ENCODE data around the gene EPHX1.
A peak's percentile ranks its signal among the peaks of the same experiment; 100 is the strongest.
"Not testable (repeated sequence)": the region's sequence is repeated elsewhere in the genome, so short reads cannot be mapped to it uniquely, and the experiment has no call there.

EPHX1 gene

GRCh38 chr1:225809842-225810578, at the start of gene EPHX1:
Gene EPHX1 (plus strand): TSS chr1:225810124. CDS start chr1:225828730, 18,606 bp downstream.
- DNase-seq (ENCODE audit: low read depth in 2 of 2) = peak; percentile 14 to 21

DNA sequence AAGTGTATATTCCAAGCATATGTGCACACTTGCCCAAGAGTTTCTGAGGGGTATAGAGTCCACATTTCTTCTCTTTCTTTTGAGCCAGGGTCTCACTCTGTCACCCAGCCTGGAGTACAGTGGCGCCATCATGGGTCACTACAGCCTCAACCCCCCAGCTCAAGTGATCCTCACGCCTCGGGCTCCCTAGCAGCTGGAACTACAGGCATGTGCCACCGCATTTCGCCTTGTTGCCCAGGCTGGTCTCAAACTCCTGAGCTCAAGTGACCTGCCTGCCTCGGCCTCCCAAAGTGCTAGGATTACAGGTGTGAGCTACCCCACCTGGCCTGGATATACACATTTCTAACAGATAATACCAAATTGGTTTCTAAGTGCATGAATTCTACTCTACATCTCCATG, 49.4 kb upstream of the EPHX1 start:
- DNase-seq (ENCODE audit: low read depth in 2 of 2) = no peak

DNA sequence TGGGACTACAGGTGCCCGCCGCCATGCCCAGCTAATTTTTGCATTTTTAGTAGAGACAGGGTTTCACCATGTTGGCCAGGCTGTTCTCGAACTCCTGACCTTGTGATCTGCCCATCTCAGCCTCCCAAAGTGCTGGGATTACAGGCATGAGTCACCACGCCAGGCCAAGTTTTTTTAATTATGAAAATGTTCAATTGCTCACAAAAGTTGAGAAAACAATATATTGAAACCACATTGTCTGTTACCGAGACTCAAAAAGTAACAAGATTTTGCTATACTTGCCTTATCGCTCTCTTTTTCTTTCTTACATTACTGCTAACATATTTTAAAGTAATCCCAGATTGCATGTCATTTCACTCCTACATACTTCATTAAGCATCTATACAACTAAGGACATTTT, 48.5 kb upstream of the EPHX1 start:
- DNase-seq (ENCODE audit: low read depth in 2 of 2) = not testable (repeated sequence)

DNA sequence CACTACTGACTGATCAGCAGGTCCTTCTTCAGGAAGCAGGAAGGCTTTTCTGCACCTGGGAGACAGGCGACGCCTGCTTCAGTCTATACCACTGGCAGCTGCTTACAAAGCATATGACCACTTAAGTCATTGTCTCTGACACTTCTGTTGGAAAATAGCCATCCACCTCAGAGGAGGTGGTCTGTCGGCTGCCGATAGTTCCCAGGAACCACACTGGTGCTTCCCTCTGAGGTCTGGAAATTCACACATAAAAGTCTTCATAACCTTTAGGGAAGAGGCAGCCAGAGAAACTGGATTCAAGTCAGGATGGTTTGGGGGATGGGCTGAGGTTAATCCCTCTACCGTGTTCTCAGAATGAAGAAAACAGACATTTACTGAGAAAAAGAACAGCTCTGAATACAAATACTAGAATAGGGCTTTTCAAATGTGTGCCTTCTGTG, 47.9 kb upstream of the EPHX1 start:
- no peak for DNase-seq (ENCODE audit: low read depth in 2 of 2)

DNA sequence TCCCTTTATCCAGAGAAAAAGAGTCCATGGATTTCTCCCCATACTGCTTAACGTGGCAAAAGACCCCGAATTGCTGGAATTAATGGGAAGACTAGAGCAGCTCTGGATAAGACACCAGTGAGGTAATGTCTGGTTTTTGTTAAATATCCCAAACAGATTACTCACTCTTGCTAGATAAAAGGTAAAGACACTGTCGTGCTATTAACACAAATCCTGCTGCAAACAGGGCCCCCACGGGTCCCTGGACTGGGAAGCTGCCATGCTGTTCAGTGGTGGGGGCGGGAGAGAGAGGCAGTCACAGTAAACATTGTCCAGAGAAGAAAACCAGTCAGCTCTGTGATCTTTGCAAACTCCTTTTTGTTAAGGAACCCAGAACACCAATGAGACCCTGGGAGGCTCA, 47.5 kb upstream of the EPHX1 start:
- DNase-seq (ENCODE audit: low read depth in 2 of 2) = no peak

DNA sequence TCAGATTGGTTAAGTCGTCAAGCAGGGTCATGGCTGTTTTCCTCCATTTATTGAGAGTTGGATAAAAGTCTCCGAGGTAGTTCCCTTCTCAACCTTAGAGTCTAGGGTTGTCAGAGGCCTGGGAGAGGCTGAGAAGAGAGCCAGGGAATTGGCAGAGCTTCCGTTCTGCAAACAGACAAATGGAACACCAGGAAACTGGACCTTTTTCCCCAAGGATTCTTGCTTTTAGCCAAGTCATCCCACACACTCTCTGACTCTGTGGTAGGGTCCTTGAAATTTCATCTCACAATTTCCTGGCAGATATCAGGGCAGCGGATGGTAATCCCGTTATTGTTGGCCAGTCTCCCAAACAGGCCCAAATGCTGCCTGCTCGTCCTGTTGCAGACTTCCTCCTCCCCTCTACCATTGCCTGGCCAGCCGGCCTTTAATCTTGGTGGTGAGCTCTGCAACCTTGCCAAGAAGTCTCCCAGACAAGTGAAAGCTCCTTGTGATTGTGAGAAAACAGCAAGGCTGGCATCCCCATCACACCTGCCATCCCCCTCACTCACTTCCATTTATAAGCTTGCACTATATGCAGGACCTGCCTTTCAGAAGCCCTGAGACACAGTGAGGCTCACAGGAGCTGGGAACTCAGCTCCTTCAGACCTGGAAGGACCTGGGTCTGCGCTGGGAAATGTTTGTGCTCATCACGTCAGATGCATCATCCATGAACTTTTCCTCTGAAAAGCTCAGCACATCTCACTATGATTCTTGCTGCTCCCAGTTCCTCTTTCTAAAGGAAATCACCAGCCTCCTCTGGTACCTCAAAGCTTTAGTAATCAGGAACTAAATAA, 46.0 kb upstream of the EPHX1 start:
- no peak for DNase-seq (ENCODE audit: low read depth in 2 of 2)

GRCh38 chr1:225765982-225766674, 43.8 kb upstream of the EPHX1 start:
- no peak for DNase-seq (ENCODE audit: low read depth in 2 of 2)

DNA sequence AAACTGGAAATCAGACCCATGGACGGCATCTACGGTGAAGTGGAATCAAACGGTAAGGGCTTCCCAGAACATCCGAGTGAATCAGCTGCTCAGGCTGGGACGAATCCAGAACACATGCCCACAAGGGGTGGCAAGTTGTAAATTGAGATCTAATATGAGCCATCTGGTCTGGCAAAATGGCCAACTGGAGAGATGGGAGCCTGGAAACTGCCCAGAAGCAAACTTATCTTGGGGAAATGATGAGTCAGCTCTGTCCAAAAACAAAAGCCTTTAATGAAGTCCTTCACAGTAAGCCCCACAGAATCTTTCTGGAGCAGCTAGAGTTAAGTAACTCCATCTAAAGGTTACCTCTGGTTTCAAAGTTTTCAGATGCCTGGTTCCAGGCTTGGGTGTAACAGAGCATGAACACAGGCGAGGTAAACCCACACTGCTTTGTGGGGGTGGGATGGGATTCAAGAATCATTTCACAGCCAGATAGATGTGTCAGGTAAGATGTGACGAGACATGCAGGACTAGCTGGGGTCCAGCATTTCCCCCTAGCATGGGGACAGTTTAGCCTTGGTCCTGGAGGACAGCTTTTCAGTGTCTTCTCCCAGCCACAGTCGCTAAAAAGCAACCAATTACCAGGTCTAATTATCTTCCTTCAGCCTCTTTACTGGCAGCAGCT, 42.8 kb upstream of the EPHX1 start:
- DNase-seq (ENCODE audit: low read depth in 2 of 2) = no peak

- DNase-seq (ENCODE audit: low read depth in 2 of 2) = no peak
These were observed 42.0 kb upstream of the EPHX1 start for GRCh38 chr1:225767634-225768540.

DNA sequence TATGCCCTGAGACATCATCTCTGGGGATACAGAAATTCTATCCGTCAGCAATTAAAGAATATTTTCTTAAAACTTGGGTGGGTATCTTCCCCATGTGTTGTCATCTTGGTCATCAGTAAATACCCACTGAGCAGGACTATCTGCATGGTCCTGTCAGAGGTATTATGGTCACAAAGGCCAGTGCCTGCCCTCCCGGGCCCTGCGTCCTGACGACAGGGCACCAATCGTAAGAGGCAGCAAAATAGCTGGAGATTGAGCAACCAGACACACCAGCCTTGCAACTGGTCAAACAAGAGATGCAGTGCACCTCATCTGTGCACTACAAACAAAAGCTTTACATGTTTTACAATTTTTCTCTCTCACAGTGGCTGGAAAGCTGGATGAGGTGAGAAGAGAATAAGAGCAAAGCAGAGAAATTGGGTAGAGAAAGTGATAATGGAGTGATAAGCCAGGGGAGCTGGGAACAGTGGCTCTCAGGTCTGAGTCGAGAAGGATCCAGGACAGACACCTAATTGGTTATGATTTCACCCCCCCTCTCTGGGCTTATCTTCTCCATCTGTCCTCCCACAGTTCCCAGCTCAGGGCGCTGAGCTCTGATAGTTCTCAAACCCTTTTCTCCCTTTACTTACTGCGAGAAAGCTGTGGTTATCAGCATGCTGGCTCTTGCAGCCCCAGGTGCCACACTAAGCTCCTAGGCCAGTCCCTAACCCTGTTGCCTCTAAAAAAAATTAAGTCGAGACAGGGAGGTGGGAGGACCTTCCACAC, 41.1 kb upstream of the EPHX1 start:
- DNase-seq (ENCODE audit: low read depth in 2 of 2) = no peak

- no peak for DNase-seq (ENCODE audit: low read depth in 2 of 2)
These were observed 40.2 kb upstream of the EPHX1 start for GRCh38 chr1:225769687-225770086.

DNA sequence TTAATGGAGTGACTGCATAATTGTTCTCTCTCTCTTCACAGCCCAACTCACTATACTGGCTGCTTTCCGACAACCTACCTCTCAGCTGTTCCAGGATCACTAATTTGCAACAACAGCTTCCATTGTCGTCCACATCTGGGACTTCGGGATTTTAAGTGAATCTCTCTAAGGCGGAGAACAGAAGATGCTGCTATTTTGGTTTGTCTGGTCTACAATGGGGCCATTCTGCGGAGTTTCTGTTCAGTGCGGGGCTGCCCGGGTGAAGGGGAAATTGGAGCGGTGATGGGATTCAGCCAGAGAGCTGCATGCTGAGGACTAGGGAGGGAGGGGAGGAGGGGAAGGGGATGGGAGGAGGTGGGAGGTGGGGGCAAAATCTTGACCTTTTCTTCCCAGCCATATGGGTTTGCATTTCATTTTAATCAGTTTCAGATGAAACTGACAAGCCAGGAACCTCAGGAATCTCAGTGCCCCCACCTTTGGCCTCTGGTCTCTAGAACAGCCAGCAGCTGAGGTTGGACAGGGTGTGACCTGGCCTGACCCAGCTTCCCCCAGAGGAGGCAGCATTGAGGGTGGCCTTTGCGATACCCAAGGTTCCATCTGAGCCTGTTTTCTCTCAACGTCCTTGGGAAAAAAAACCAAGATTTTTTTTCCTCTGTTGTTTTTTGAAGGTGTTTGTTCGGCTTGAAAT, 39.2 kb upstream of the EPHX1 start:
- DNase-seq (ENCODE audit: low read depth in 2 of 2) = no peak

- no peak for DNase-seq (ENCODE audit: low read depth in 2 of 2)
These were observed 38.1 kb upstream of the EPHX1 start for GRCh38 chr1:225771661-225772322.

GRCh38 chr1:225772323-225772768, 37.6 kb upstream of the EPHX1 start:
- DNase-seq (ENCODE audit: low read depth in 2 of 2) = no peak

DNA sequence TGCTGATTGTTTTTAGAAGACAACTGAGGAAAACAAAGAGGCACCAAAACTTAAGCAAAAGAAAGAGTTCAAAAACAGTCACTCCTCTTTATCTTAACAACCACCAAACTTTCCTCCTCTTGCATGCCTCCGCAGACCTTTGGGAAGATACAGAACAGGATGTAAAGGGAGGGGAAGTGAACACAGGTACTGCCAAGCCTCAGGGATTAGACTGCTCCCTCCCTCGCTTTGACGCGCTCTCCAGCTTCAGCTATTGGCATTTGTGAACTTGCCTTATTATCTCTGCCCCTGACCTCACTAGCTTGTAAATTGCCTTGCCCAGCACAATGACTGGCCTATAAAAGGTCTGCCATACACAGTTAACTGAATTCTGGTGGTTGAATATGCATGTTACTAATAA, 37.1 kb upstream of the EPHX1 start:
- no peak for DNase-seq (ENCODE audit: low read depth in 2 of 2)

DNA sequence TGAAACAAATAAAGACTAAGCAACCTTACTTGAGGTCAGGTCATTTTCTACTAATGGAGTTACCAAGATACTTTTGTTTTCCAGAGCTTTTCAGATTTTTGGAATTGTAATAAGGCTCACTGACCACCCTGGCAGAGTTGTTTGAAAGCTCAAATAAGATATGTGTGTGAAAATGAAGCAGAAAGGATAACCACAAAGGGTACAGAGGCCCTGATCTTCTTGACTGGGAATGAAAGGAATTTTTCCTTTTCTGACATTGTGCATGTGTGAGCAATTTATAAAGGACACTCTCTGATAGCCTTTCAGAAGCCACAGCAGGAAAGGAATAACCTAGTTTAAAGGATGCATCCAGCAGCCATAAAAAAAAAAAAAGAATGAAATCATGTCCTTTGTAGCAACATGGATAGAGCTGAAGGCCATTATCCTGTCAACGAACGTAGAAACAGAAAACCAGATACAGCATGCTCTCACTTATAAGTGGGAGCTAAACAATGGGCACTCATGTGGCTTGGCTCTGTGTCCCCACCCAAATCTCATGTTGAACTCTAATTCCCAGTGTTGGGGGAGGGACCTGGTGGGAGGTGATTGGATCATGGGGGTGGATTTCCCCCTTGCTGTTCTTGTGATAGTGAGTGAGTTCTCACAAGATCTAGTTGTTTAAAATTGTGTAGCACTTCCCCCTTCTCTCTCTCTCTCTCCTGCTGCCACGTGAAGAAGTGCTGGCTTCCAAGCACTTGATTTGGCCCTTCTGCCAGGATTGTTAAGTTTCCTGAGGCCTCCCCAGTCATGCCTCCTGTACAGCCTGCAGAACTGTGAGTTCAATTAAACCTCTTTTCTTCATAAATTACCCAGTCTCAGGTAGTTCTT, 35.4 kb upstream of the EPHX1 start:
- no peak for DNase-seq (ENCODE audit: low read depth in 2 of 2)

DNA sequence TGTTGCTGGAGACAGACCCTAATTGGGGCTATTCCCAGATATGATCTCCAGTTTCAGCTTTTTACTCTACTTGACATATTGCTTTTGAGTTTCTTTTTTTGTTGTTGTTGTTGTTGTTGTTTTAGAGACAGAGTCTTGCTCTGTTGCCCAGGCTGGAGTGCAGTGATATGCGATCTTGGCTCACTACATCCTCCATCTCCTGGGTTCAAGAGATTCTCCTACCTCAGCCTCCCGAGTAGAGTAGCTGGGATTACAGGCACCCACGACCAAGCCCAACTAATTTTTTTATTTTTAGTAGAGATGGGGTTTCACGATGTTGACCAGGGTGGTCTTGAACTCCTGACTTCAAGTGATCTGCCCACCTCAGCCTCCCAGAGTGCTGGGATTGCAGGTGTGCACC, 33.6 kb upstream of the EPHX1 start:
- DNase-seq (ENCODE audit: low read depth in 2 of 2) = no peak

GRCh38 chr1:225777058-225777582, 32.8 kb upstream of the EPHX1 start:
- DNase-seq (ENCODE audit: low read depth in 2 of 2) = no peak

All from activated CD8-positive, alpha-beta memory T cell treated with anti-CD3 and anti-CD28 coated beads for 4 hours (primary cell).